Activated CD8-positive, alpha-beta T cell treated with anti-CD3 and anti-CD28 coated beads for 36 hours (primary cell): ENCODE data around the gene COQ9. TPM values are rescaled to one million over a fixed set of nuclear protein-coding genes. Genes with fewer than 3 reads are reported as not detected.

Experiments used
- ATAC-seq: fragments of 200-7000 bp; cut with Tn5 transposase; one replicate; pipeline ENCODE4 v1.10.0; 2021; ENCODE audit warnings: mild to moderate bottlenecking, moderate library complexity
- CTCF ChIA-PET: fragments of 350-600 bp; sonication (Branson Sonifier 250); formaldehyde crosslinking; loops from one replicate; lab custom pipeline; 2021; ENCODE audit warnings: antibody characterized with exemption; lab: Charles Lee
- POLR2A ChIA-PET: fragments of 350-600 bp; sonication (Branson Sonifier 250); formaldehyde crosslinking; loops from one replicate; lab custom pipeline; 2021; ENCODE audit warnings: antibody characterized with exemption; lab: Charles Lee
- DNase-seq: peaks from one replicate; pipeline ENCODE4 v3.0.0-alpha.2; 2020
- H3K27ac Mint-ChIP-seq: one replicate; pipeline ENCODE4 v1.8.0; 2021; ENCODE audit warnings: mild to moderate bottlenecking, mixed read lengths
- H3K27me3 Mint-ChIP-seq: one replicate; pipeline ENCODE4 v1.8.0; 2021; ENCODE audit warnings: mixed read lengths
- H3K36me3 Mint-ChIP-seq: one replicate; pipeline ENCODE4 v1.8.0; 2021; ENCODE audit warnings: low read depth, mixed read lengths
- H3K4me1 Mint-ChIP-seq: one replicate; pipeline ENCODE4 v1.8.0; 2021; ENCODE audit warnings: low read depth, mixed read lengths
- H3K4me3 Mint-ChIP-seq: one replicate; pipeline ENCODE4 v1.8.0; 2021; ENCODE audit warnings: mild to moderate bottlenecking, moderate library complexity, mixed read lengths
- H3K9me3 Mint-ChIP-seq: one replicate; pipeline ENCODE4 v1.8.0; 2021; ENCODE audit warnings: mixed read lengths
- CTCF ChIP-seq: fragments of 200-600 bp; IDR thresholded peaks from one replicate; pipeline ENCODE4 v1.8.0; 2022; ENCODE audit warnings: antibody characterized with exemption, mild to moderate bottlenecking
- intact Hi-C: fragments of 100-400 bp; cut with micrococcal nuclease; formaldehyde crosslinking; loops from one replicate; pipeline ENCODE4 v1.10.0; 2022
- total RNA-seq, 2 experiments: library from RNA; stranded (reverse); gene quantifications; one replicate each; pipeline ENCODE4 v1.2.3, GENCODE V29; 2021

COQ9 gene
- total RNA-seq, 2 experiments from 2014 or later = 39.3 to 39.6 TPM

- peak overlapping the region; percentile 41 for H3K27ac Mint-ChIP-seq
- H3K36me3 Mint-ChIP-seq = peaks cover 17% of the 10 kb centered on the region
- no peaks in the 10 kb centered on the region for H3K9me3 Mint-ChIP-seq
- H3K27me3 Mint-ChIP-seq = no peaks in the 10 kb centered on the region
- ChIA-PET POLR2A (interaction anchor here (1.0 to 6.9 kb wide), 5 partner anchors 7 to 21 kb away, joined by 3 to 29 read pairs (median 12); partner anchors contain the start of genes DOK4 and POLR2C), CTCF (interaction anchor here (1.0 to 3.4 kb wide), 4 partner anchors 8 to 48 kb away, joined by 3 to 20 read pairs (median 9); partner anchors contain the start of genes DOK4 and POLR2C)
- ATAC-seq (no peak), DNase-seq (no peak)
- intact Hi-C loops = no loop called here
- no peak overlapping the region for H3K4me3 Mint-ChIP-seq
- TF ChIP-seq CTCF = no peak
- peaks cover 15% of the 10 kb centered on the region for H3K4me1 Mint-ChIP-seq
Measured at GRCh38 chr16:57471852-57472664, 24.8 kb downstream of the COQ9 start.

- DNase-seq (no peak), ATAC-seq (no peak)
- ChIA-PET POLR2A (interaction anchor here (1.0 to 6.9 kb wide), 4 partner anchors 8 to 21 kb away, joined by 3 to 29 read pairs (median 17); partner anchors contain the start of genes DOK4 and POLR2C), CTCF (interaction anchor here (1.0 to 8.2 kb wide), 6 partner anchors 8 to 104 kb away, joined by 3 to 71 read pairs (median 15); partner anchors contain the start of genes DOK4 and POLR2C)
- Mint-ChIP-seq H3K9me3 (no peaks in the 10 kb centered on the region), H3K27ac (no peak overlapping the region), H3K4me1 (peaks cover 15% of the 10 kb centered on the region), H3K36me3 (peaks cover 14% of the 10 kb centered on the region), H3K4me3 (no peak overlapping the region), H3K27me3 (no peaks in the 10 kb centered on the region)
- intact Hi-C loops = no loop called here
- TF ChIP-seq CTCF = no peak
Measured at GRCh38 chr16:57472665-57473060, 25.4 kb downstream of the COQ9 start.

DNA sequence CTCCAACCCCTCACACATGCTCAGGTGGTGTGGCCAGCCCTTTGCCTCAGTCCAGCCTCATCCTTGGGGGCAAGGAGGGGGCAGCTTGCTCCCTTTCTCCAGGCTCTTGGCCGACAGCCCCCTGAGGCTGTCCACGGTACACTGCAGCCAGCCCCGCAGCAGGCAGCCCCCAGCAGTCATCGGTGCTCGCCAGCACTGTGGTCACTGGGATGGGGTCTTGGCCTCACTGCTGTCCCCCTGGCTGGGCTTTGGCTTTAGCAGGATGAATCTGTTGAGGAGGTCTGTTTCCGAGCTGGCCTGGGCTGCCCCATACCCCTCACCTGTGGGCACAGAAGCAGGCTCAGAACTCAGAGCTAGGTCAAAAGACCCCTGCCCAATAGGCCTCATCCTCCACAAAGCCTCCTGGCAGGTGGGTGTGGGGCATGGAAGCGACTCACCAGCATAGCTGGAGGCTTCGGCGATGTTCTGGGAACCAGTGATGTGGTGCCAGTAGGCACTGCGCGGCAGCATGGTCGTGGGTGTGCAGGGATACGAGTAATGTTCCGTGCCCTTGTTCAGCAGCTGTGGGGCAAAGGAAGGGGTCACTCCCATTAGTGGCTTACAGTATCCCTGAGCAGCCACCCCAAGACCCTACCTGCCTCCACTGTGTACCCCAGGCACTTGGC lies 26.0 kb downstream of the COQ9 start:
- ChIA-PET POLR2A (interaction anchor here (2.7 to 6.9 kb wide), 3 partner anchors 9 to 12 kb away, joined by 12 to 29 read pairs (median 22); partner anchors contain the start of genes DOK4 and POLR2C), CTCF (interaction anchor here (1.0 to 8.2 kb wide), 5 partner anchors 9 to 103 kb away, joined by 3 to 71 read pairs (median 17); partner anchors contain the start of genes DOK4 and POLR2C)
- Mint-ChIP-seq H3K4me3 (no peak overlapping the region), H3K4me1 (peaks cover 15% of the 10 kb centered on the region), H3K9me3 (no peaks in the 10 kb centered on the region), H3K36me3 (peaks cover 12% of the 10 kb centered on the region), H3K27me3 (no peaks in the 10 kb centered on the region), H3K27ac (no peak overlapping the region)
- intact Hi-C loops = no loop called here
- no peak for TF ChIP-seq CTCF
- no peak for DNase-seq
- no peak for ATAC-seq

GRCh38 chr16:57473906-57474305 lies 26.6 kb downstream of the COQ9 start:
- intact Hi-C loops = no loop called here
- no peaks in the 10 kb centered on the region for H3K9me3 Mint-ChIP-seq
- CTCF ChIA-PET = interaction anchor here (1.0 to 8.2 kb wide), 7 partner anchors 11 to 102 kb away, joined by 3 to 71 read pairs (median 7); partner anchors contain the start of genes DOK4 and POLR2C
- POLR2A ChIA-PET = interaction anchor here (1.0 to 6.9 kb wide), 4 partner anchors 9 to 39 kb away, joined by 3 to 29 read pairs (median 17); partner anchors contain the start of genes DOK4 and POLR2C
- no peak overlapping the region for H3K4me3 Mint-ChIP-seq
- ATAC-seq (no peak), DNase-seq (no peak)
- no peaks in the 10 kb centered on the region for H3K27me3 Mint-ChIP-seq
- no peak overlapping the region for H3K27ac Mint-ChIP-seq
- no peak for TF ChIP-seq CTCF
- H3K4me1 Mint-ChIP-seq = peaks cover 15% of the 10 kb centered on the region
- peaks cover 8% of the 10 kb centered on the region for H3K36me3 Mint-ChIP-seq
